Astrocyte of the cerebellum (primary cell): ENCODE results near the gene ADAMTS16.

ENCODE experiments used
- DNase-seq: peaks from one replicate; pipeline ENCODE4 v3.0.0-alpha.2; 2011; ENCODE audit warnings: low read depth
- H3K4me3 ChIP-seq: 2 replicates; pipeline ENCODE4 v1.5.1; 2011; ENCODE audit warnings: mild to moderate bottlenecking, low read depth, low read length, moderate library complexity
- in situ Hi-C: cut with HindIII; loops from 2 replicates; pipeline ENCODE4 v1.10.0; 2017; ENCODE audit warnings: low sequenced_read_pairs
- TF ChIP-seq, protein P1 (sequence below): IDR thresholded peaks from 2 replicates; pipeline ENCODE4 v1.5.1; 2012; ENCODE audit warnings: low read length, low read depth, moderate library complexity, mild to moderate bottlenecking; ENCODE audit errors: missing control alignments

Gene ADAMTS16

DNA sequence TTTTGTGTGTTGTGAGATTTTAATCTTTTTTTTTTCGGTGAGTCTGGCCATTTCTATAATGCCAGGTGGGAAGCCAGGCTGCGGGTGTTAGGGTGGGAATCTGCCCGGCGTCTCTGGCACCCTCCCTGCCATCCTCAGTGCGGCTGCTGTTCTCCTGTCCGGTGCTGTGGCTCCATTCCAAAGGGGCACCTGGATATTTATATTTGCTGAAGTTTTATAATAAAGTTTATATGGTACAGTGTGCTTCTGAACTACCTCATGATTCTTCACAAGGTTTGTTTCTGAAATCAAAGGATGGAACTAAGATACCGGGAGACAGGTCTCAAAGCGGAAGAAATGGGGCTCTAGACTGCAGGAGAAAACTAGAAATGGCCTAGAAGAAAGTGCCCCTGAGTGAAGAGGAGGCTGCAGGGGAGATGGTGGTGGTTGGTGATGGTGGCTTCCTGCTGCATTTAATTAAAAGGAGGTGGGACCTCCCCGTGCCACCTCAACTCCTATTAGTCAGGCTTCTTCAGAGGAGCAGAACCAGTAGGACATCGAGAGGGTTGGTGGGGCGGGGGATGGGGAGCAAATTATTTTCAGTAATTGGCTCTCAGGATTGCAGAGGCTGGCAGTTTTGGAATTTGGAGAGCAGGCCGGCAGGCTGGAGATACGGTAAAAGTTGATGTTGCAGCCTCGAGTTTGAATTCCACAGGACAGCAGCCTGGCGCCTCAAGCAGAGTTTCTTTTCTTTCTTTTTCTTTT, 180.1 kb downstream of the ADAMTS16 start:
- no peak overlapping the region for H3K4me3 ChIP-seq
- no peak for DNase-seq
- in situ Hi-C loops = no loop called here
- TF ChIP-seq, protein P1, sequence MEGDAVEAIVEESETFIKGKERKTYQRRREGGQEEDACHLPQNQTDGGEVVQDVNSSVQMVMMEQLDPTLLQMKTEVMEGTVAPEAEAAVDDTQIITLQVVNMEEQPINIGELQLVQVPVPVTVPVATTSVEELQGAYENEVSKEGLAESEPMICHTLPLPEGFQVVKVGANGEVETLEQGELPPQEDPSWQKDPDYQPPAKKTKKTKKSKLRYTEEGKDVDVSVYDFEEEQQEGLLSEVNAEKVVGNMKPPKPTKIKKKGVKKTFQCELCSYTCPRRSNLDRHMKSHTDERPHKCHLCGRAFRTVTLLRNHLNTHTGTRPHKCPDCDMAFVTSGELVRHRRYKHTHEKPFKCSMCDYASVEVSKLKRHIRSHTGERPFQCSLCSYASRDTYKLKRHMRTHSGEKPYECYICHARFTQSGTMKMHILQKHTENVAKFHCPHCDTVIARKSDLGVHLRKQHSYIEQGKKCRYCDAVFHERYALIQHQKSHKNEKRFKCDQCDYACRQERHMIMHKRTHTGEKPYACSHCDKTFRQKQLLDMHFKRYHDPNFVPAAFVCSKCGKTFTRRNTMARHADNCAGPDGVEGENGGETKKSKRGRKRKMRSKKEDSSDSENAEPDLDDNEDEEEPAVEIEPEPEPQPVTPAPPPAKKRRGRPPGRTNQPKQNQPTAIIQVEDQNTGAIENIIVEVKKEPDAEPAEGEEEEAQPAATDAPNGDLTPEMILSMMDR = no peak

DNA sequence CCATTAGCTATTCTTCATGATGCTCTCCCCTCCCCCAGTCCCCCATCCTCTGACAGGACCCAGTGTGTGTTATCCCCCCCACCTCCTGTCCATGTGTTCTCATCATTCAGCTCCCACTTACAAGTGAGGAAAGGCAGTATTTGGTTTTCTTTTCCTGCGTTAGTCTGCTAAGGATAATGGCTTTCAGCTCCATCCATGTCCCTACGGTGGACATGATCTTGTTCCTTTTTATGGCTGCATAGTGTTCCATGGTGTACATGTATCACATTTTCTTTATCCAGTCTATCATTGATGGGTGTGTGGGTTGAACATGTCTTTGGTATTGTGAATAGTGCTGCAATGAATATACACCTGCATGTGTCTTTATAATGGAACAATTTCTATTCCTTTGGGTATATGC, 181.0 kb downstream of the ADAMTS16 start:
- in situ Hi-C loops = no loop called here
- TF ChIP-seq, protein P1 = no peak
- no peak overlapping the region for H3K4me3 ChIP-seq
- no peak for DNase-seq

DNA sequence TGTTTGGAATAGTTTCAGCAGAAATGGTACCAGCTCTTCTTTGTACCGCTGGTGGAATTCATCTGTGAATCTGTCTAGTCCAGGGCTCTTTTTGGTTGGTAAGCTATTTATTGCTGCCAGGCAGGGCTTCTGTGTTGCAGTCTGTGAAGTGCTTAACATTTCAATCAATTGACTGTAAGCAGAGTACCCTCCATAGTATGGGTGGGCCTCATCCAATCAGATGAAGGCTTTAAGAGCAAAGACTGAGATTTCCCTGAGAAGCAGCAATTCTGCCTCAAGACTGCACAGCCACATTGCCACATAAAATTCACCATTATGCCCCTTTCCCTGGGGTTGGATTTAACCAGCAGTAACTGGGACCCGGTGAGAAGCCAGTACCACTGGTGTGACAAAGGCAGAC, 183.4 kb downstream of the ADAMTS16 start:
- TF ChIP-seq, protein P1 = no peak
- DNase-seq = no peak
- no peak overlapping the region for H3K4me3 ChIP-seq
- in situ Hi-C loops = no loop called here

DNA sequence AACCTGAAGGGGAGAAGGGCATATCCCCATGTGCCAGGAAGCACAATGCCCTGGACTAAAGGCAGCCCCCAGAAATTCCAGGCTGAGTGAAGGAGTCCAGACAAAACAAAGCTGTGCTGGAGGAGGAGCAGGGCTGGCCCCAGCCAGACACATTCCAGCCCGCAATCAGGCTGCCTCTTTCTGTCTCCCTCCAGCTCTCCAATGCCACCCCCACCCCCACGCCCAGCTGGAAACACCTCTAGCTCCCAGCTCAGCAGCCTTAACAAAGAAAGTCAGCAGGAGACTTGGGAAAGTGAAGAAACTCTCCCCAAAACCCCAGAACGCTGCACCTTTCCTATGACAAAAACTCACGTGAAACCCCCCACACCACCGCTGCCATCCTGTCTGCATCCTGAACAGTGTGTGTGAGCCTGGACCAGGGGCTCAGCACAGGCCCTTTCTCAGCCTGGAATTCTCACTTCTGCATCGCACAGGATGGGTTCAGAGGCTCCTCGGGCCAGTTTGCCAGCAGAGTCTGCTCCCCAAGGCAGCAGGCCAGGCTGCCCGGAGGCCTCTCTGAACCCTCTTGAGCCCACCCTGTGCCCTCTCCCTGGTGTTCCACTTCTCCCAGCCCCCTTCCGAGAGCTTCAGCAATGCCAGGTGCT, 186.1 kb downstream of the ADAMTS16 start:
- DNase-seq = no peak
- in situ Hi-C loops = no loop called here
- TF ChIP-seq, protein P1 = no peak
- no peak overlapping the region for H3K4me3 ChIP-seq

DNA sequence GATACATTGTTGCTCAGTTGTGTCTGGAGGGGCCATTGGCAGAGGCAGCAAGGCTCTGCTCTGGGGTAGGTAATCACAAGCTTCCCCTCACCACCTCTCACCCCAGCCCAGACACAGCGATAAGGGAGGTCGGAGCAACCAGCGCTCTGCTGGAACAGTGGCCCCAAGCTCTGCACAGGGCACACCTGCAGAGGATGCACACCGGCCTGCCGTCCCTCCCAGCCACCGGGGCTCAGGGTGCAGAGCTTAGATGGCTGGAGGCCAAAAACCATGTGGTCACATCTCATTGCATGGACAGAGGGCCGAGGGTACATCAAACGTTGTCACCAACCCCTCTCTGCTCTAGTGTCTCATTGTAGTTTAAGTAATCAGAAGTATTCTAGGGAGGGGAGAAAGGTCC, 187.0 kb downstream of the ADAMTS16 start:
- in situ Hi-C loops = no loop called here
- DNase-seq = no peak

DNA sequence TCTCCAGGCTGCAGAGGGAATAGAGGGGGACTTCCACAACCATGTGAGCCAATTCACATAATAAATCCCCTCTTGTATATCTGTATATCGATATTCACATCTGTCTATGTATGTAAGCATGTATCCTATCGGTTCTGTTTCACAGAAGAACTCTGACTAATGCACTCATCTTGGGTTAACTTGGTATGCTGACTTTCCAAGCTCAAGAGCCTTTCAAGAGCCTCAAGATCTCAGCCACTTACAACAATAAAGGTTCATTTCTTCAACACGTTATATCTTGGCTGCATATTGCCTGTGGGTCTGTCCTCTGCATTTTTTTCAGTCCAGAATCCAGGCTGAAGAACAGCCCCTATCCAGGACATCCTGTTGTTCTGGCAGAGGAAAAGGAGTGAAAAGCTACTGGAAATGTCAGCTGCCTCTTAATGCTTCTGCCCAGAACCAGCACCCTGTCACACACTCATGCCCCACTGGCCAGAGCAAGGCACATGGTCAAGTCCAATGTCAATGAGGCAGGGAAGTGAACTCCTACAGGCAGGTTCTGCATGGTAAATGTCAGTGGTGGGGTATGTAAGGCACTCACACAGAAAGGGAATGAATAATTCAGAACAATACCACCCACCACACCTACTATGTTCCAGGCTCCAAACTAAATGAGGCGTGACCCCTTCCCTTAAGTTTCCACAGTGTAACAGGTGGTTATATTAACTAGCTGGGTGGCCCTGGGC, 190.8 kb downstream of the ADAMTS16 start:
- DNase-seq = no peak
- H3K4me3 ChIP-seq = no peak overlapping the region
- in situ Hi-C loops = no loop called here
- TF ChIP-seq, protein P1 = no peak

More for the DNA sequence above, 187.0 kb downstream of the ADAMTS16 start:
- TF ChIP-seq, protein P1 = no peak
- no peak overlapping the region for H3K4me3 ChIP-seq
